Activated naive CD8-positive, alpha-beta T cell treated with anti-CD3 and anti-CD28 coated beads, Interleukin-2, amount 10 ng/mL, durations not matched to agents 7 days and 5 days (primary cell): ENCODE results near the gene KLHL26. TPM values are rescaled to one million over a fixed set of nuclear protein-coding genes. Genes with fewer than 3 reads are reported as not detected.
A peak's percentile ranks its signal among the peaks of the same experiment; 100 is the strongest.

Experiments
- ATAC-seq: fragments of 150-1000 bp; cut with Tn5 transposase; one replicate; pipeline ENCODE4 v1.10.0; 2021; ENCODE audit warnings: low read depth, moderate library complexity
- POLR2A ChIA-PET: fragments of 350-600 bp; sonication (Branson Sonifier 250); formaldehyde crosslinking; loops from one replicate; lab custom pipeline; 2021; ENCODE audit warnings: antibody characterized with exemption; lab: Charles Lee
- DNase-seq: peaks from one replicate; pipeline ENCODE4 v3.0.0; 2021
- H3K27ac Mint-ChIP-seq: one replicate; pipeline ENCODE4 v1.8.0; 2022; ENCODE audit warnings: mild to moderate bottlenecking, mixed read lengths
- H3K27me3 Mint-ChIP-seq: one replicate; pipeline ENCODE4 v1.8.0; 2022; ENCODE audit warnings: mild to moderate bottlenecking, moderate library complexity, mixed read lengths
- H3K36me3 Mint-ChIP-seq: one replicate; pipeline ENCODE4 v1.8.0; 2021; ENCODE audit warnings: mild to moderate bottlenecking, mixed read lengths
- H3K4me1 Mint-ChIP-seq: one replicate; pipeline ENCODE4 v1.8.0; 2021; ENCODE audit warnings: mixed read lengths
- H3K4me3 Mint-ChIP-seq: one replicate; pipeline ENCODE4 v1.8.0; 2022; ENCODE audit warnings: mild to moderate bottlenecking, moderate library complexity, mixed read lengths
- H3K9me3 Mint-ChIP-seq: one replicate; pipeline ENCODE4 v1.8.0; 2021; ENCODE audit warnings: mixed read lengths
- total RNA-seq, 2 experiments: library from RNA; stranded (reverse); gene quantifications; one replicate each; pipeline ENCODE4 v1.2.3, GENCODE V29; 2021

KLHL26 gene
- total RNA-seq, 2 experiments from 2014 or later: 13.6 to 14.3 TPM

- H3K9me3 Mint-ChIP-seq: no peaks in the 10 kb centered on the region
- peaks cover 24% of the 10 kb centered on the region for H3K4me1 Mint-ChIP-seq
- peaks cover 2% of the 10 kb centered on the region for H3K36me3 Mint-ChIP-seq
- peak; percentile 99 for DNase-seq
- ATAC-seq: peak; percentile 94
- H3K4me3 Mint-ChIP-seq: peak overlapping the region; percentile 82
- H3K27me3 Mint-ChIP-seq: peaks cover 9% of the 10 kb centered on the region
- peak overlapping the region; percentile 85 for H3K27ac Mint-ChIP-seq
- POLR2A ChIA-PET: no interaction called here
Measured at GRCh38 chr19:18636183-18636968, 452 bp upstream of the KLHL26 start.

- POLR2A ChIA-PET: no interaction called here
- Mint-ChIP-seq H3K27ac (peak overlapping the region; percentile 85), H3K27me3 (peaks cover 9% of the 10 kb centered on the region), H3K36me3 (peaks cover 2% of the 10 kb centered on the region), H3K4me3 (peak overlapping the region; percentile 82), H3K9me3 (no peaks in the 10 kb centered on the region), H3K4me1 (peaks cover 24% of the 10 kb centered on the region)
- DNase-seq: no peak
- ATAC-seq: no peak
Measured at GRCh38 chr19:18637673-18638630, 1.1 kb downstream of the KLHL26 start.

GRCh38 chr19:18639706-18640243 is 2.9 kb downstream of the KLHL26 start:
- Mint-ChIP-seq H3K36me3 (peaks cover 2% of the 10 kb centered on the region), H3K4me3 (no peak overlapping the region), H3K9me3 (no peaks in the 10 kb centered on the region), H3K27me3 (peaks cover 5% of the 10 kb centered on the region), H3K27ac (peak overlapping the region; percentile 8), H3K4me1 (peaks cover 27% of the 10 kb centered on the region)
- no peak for ATAC-seq
- no peak for DNase-seq
- POLR2A ChIA-PET: interaction anchor here (0.7 kb wide), 1 partner anchor 53 kb away, joined by 4 read pairs; no protein-coding TSS in a partner anchor

GRCh38 chr19:18644196-18645034 is 7.6 kb downstream of the KLHL26 start:
- no peaks in the 10 kb centered on the region for H3K9me3 Mint-ChIP-seq
- H3K4me3 Mint-ChIP-seq: no peak overlapping the region
- DNase-seq (no peak), ATAC-seq (no peak)
- peaks cover 14% of the 10 kb centered on the region for H3K4me1 Mint-ChIP-seq
- POLR2A ChIA-PET: no interaction called here
- H3K27ac Mint-ChIP-seq: no peak overlapping the region
- H3K27me3 Mint-ChIP-seq: no peaks in the 10 kb centered on the region
- peaks cover 2% of the 10 kb centered on the region for H3K36me3 Mint-ChIP-seq

- POLR2A ChIA-PET: no interaction called here
- H3K9me3 Mint-ChIP-seq: no peaks in the 10 kb centered on the region
- H3K27ac Mint-ChIP-seq: no peak overlapping the region
- DNase-seq (no peak), ATAC-seq (no peak)
- no peak overlapping the region for H3K4me3 Mint-ChIP-seq
- H3K4me1 Mint-ChIP-seq: peaks cover 14% of the 10 kb centered on the region
- no peaks in the 10 kb centered on the region for H3K27me3 Mint-ChIP-seq
- H3K36me3 Mint-ChIP-seq: no peaks in the 10 kb centered on the region
Measured at GRCh38 chr19:18645035-18645511, 8.2 kb downstream of the KLHL26 start.

GRCh38 chr19:18646535-18647370 is 9.9 kb downstream of the KLHL26 start:
- H3K4me3 Mint-ChIP-seq: no peak overlapping the region
- H3K27ac Mint-ChIP-seq: no peak overlapping the region
- no peaks in the 10 kb centered on the region for H3K27me3 Mint-ChIP-seq
- ATAC-seq: no peak
- POLR2A ChIA-PET: no interaction called here
- H3K4me1 Mint-ChIP-seq: peaks cover 14% of the 10 kb centered on the region
- no peak for DNase-seq
- H3K9me3 Mint-ChIP-seq: no peaks in the 10 kb centered on the region
- no peaks in the 10 kb centered on the region for H3K36me3 Mint-ChIP-seq

- no peak overlapping the region for H3K27ac Mint-ChIP-seq
- H3K36me3 Mint-ChIP-seq: no peaks in the 10 kb centered on the region
- DNase-seq (no peak), ATAC-seq (no peak)
- peaks cover 14% of the 10 kb centered on the region for H3K4me1 Mint-ChIP-seq
- H3K4me3 Mint-ChIP-seq: no peak overlapping the region
- H3K27me3 Mint-ChIP-seq: no peaks in the 10 kb centered on the region
- H3K9me3 Mint-ChIP-seq: no peaks in the 10 kb centered on the region
- POLR2A ChIA-PET: no interaction called here
Measured at GRCh38 chr19:18647371-18647767, 10.5 kb downstream of the KLHL26 start.

GRCh38 chr19:18647807-18648206 is 11.0 kb downstream of the KLHL26 start:
- H3K9me3 Mint-ChIP-seq: no peaks in the 10 kb centered on the region
- DNase-seq (no peak), ATAC-seq (no peak)
- POLR2A ChIA-PET: no interaction called here
- H3K27ac Mint-ChIP-seq: no peak overlapping the region
- no peaks in the 10 kb centered on the region for H3K27me3 Mint-ChIP-seq
- peaks cover 14% of the 10 kb centered on the region for H3K4me1 Mint-ChIP-seq
- no peak overlapping the region for H3K4me3 Mint-ChIP-seq
- no peaks in the 10 kb centered on the region for H3K36me3 Mint-ChIP-seq

- H3K4me1 Mint-ChIP-seq: peaks cover 14% of the 10 kb centered on the region
- no peak overlapping the region for H3K27ac Mint-ChIP-seq
- no peaks in the 10 kb centered on the region for H3K27me3 Mint-ChIP-seq
- DNase-seq (no peak), ATAC-seq (no peak)
- no peaks in the 10 kb centered on the region for H3K36me3 Mint-ChIP-seq
- no peak overlapping the region for H3K4me3 Mint-ChIP-seq
- POLR2A ChIA-PET: no interaction called here
- H3K9me3 Mint-ChIP-seq: no peaks in the 10 kb centered on the region
Measured at GRCh38 chr19:18648973-18649315, 12.1 kb downstream of the KLHL26 start.

- no peaks in the 10 kb centered on the region for H3K9me3 Mint-ChIP-seq
- ATAC-seq: no peak
- peaks cover 11% of the 10 kb centered on the region for H3K4me1 Mint-ChIP-seq
- H3K4me3 Mint-ChIP-seq: no peak overlapping the region
- POLR2A ChIA-PET: no interaction called here
- no peak for DNase-seq
- H3K27ac Mint-ChIP-seq: no peak overlapping the region
- H3K36me3 Mint-ChIP-seq: peaks cover 3% of the 10 kb centered on the region
- H3K27me3 Mint-ChIP-seq: no peaks in the 10 kb centered on the region
Measured at GRCh38 chr19:18649371-18650020, 12.7 kb downstream of the KLHL26 start.

- Mint-ChIP-seq H3K4me3 (no peak overlapping the region), H3K4me1 (peaks cover 10% of the 10 kb centered on the region), H3K27ac (no peak overlapping the region), H3K27me3 (no peaks in the 10 kb centered on the region), H3K9me3 (no peaks in the 10 kb centered on the region), H3K36me3 (peaks cover 3% of the 10 kb centered on the region)
- DNase-seq (no peak), ATAC-seq (no peak)
- POLR2A ChIA-PET: no interaction called here
Measured at GRCh38 chr19:18650021-18650390, 13.2 kb downstream of the KLHL26 start.
